SK-N-SH treated with all-trans-retinoic acid at 6 μM for 48 hours (cell line): ENCODE measurements around the gene RABGAP1L.

ENCODE experiments used
- ATAC-seq: fragments of 200-7000 bp; cut with Tn5 transposase; 3 replicates; pipeline ENCODE4 v1.9.1; 2020; ENCODE audit warnings: mild to moderate bottlenecking, moderate library complexity
- ARNTL ChIP-seq: fragments of 450-650 bp; formaldehyde crosslinking; IDR thresholded peaks from 2 replicates; pipeline ENCODE4 v1.5.0; 2020; ENCODE audit warnings: low read depth, mild to moderate bottlenecking, moderate library complexity, borderline replicate concordance
- BACH2 ChIP-seq: fragments of 250-450 bp; sonication (Bioruptor Pico); IDR thresholded peaks from 2 replicates; pipeline ENCODE4 v1.9.0; 2021; ENCODE audit warnings: mild to moderate bottlenecking, borderline replicate concordance
- CREB5 ChIP-seq: fragments of 250-450 bp; sonication (Bioruptor Pico); IDR thresholded peaks from 2 replicates; pipeline ENCODE4 v1.5.1; 2020; ENCODE audit warnings: low read depth, mild to moderate bottlenecking, moderate library complexity
- CSDC2 ChIP-seq: fragments of 250-450 bp; sonication (Bioruptor Pico); IDR thresholded peaks from 2 replicates; pipeline ENCODE4 v1.5.0; 2020; ENCODE audit warnings: mild to moderate bottlenecking, moderate library complexity
- ESRRG ChIP-seq: fragments of 250-450 bp; sonication (Bioruptor Pico); IDR thresholded peaks from 2 replicates; pipeline ENCODE4 v1.6.1; 2021; ENCODE audit warnings: mild to moderate bottlenecking
- GLIS3 ChIP-seq: fragments of 250-450 bp; sonication (Bioruptor Pico); IDR thresholded peaks from 2 replicates; pipeline ENCODE4 v1.5.0; 2020; ENCODE audit warnings: mild to moderate bottlenecking, moderate library complexity
- ISL1 ChIP-seq: fragments of 250-450 bp; sonication (Bioruptor Pico); IDR thresholded peaks from 2 replicates; pipeline ENCODE4 v2.1.2; 2022; ENCODE audit warnings: mild to moderate bottlenecking, moderate library complexity
- OSR1 ChIP-seq: fragments of 250-450 bp; sonication (Bioruptor Pico); IDR thresholded peaks from 2 replicates; pipeline ENCODE4 v1.8.0; 2022; ENCODE audit warnings: moderate library complexity, mild to moderate bottlenecking, inconsistent platforms
- PATZ1 ChIP-seq: fragments of 250-450 bp; sonication (Bioruptor Pico); IDR thresholded peaks from 2 replicates; pipeline ENCODE4 v1.8.0; 2020; ENCODE audit warnings: mild to moderate bottlenecking, moderate library complexity, borderline replicate concordance
- POU6F1 ChIP-seq: fragments of 250-450 bp; sonication (Bioruptor Pico); IDR thresholded peaks from 2 replicates; pipeline ENCODE4 v1.8.0; 2021; ENCODE audit warnings: low read depth, mild to moderate bottlenecking, moderate library complexity, borderline replicate concordance
- PPARA ChIP-seq: fragments of 250-450 bp; sonication (Bioruptor Pico); IDR thresholded peaks from 2 replicates; pipeline ENCODE4 v1.5.0; 2020; ENCODE audit warnings: mild to moderate bottlenecking, borderline replicate concordance
- RARB ChIP-seq: fragments of 250-450 bp; sonication (Bioruptor Pico); IDR thresholded peaks from 2 replicates; pipeline ENCODE4 v1.8.0; 2021; ENCODE audit warnings: mild to moderate bottlenecking, moderate library complexity
- SNAI2 ChIP-seq: fragments of 250-450 bp; sonication (Bioruptor Pico); IDR thresholded peaks from 2 replicates; pipeline ENCODE4 v1.5.0; 2020; ENCODE audit warnings: mild to moderate bottlenecking, moderate library complexity
- TSHZ2 ChIP-seq: fragments of 250-450 bp; sonication (Bioruptor Pico); IDR thresholded peaks from 2 replicates; pipeline ENCODE4 v1.5.0; 2020; ENCODE audit warnings: mild to moderate bottlenecking, moderate library complexity
- ZC3H10 ChIP-seq: fragments of 250-450 bp; sonication (Bioruptor Pico); IDR thresholded peaks from 2 replicates; pipeline ENCODE4 v1.5.1; 2021; ENCODE audit warnings: mild to moderate bottlenecking, moderate library complexity
- ZFP3 ChIP-seq: fragments of 250-450 bp; sonication (Bioruptor Pico); IDR thresholded peaks from 2 replicates; pipeline ENCODE4 v1.5.0; 2020; ENCODE audit warnings: mild to moderate bottlenecking, moderate library complexity
- ZFP30 ChIP-seq: fragments of 450-650 bp; formaldehyde crosslinking; IDR thresholded peaks from 2 replicates; pipeline ENCODE4 v1.5.0; 2022; ENCODE audit warnings: mild to moderate bottlenecking, moderate library complexity
- ZNF565 ChIP-seq: fragments of 450-650 bp; formaldehyde crosslinking; conservative IDR thresholded peaks from 2 replicates; pipeline ENCODE4 v1.5.0; 2020; ENCODE audit warnings: low read depth, mild to moderate bottlenecking, moderate library complexity
- ZNF70 ChIP-seq: fragments of 450-650 bp; formaldehyde crosslinking; IDR thresholded peaks from 2 replicates; pipeline ENCODE4 v1.5.0; 2020; ENCODE audit warnings: mild to moderate bottlenecking, moderate library complexity

RABGAP1L gene

GRCh38 chr1:174858301-174858700, 699.0 kb downstream of the RABGAP1L start (continued):
- TF ChIP-seq PATZ1 (CRISPR knock-in tag): no peak
- TF ChIP-seq ESRRG (CRISPR knock-in tag): no peak
- no peak for TF ChIP-seq ZFP30 (CRISPR knock-in tag)
- TF ChIP-seq ZNF70 (CRISPR knock-in tag): no peak
- no peak for TF ChIP-seq TSHZ2 (CRISPR knock-in tag)
- no peak for TF ChIP-seq BACH2 (CRISPR knock-in tag)
- TF ChIP-seq ZC3H10 (CRISPR knock-in tag): no peak

- ATAC-seq: no peak
- TF ChIP-seq POU6F1 (no peak), ARNTL (CRISPR knock-in tag) (no peak), ZNF70 (CRISPR knock-in tag) (no peak), CREB5 (CRISPR knock-in tag) (no peak), ZNF565 (CRISPR knock-in tag) (no peak), RARB (no peak), TSHZ2 (CRISPR knock-in tag) (no peak), GLIS3 (CRISPR knock-in tag) (no peak), ISL1 (CRISPR knock-in tag) (no peak), ZFP3 (CRISPR knock-in tag) (no peak), OSR1 (CRISPR knock-in tag) (no peak), SNAI2 (CRISPR knock-in tag) (no peak), ZFP30 (CRISPR knock-in tag) (no peak), CSDC2 (CRISPR knock-in tag) (no peak)
Observed at GRCh38 chr1:174870319-174870718, 711.0 kb downstream of the RABGAP1L start.

- no peak for TF ChIP-seq CSDC2 (CRISPR knock-in tag)
- TF ChIP-seq ZFP3 (CRISPR knock-in tag): no peak
- TF ChIP-seq ARNTL (CRISPR knock-in tag): no peak
- TF ChIP-seq PPARA (CRISPR knock-in tag): no peak
- TF ChIP-seq ESRRG (CRISPR knock-in tag): no peak
- no peak for TF ChIP-seq ZNF565 (CRISPR knock-in tag)
- no peak for TF ChIP-seq GLIS3 (CRISPR knock-in tag)
- TF ChIP-seq SNAI2 (CRISPR knock-in tag): no peak
- TF ChIP-seq, all 23 proteins: peak for 0
- no peak for ATAC-seq
Observed at GRCh38 chr1:174871886-174872285, 712.6 kb downstream of the RABGAP1L start.
